ENCODE data around the gene RAB1B. TPM values are rescaled to one million over a fixed set of nuclear protein-coding genes. Genes with fewer than 3 reads are reported as not detected.

Gene RAB1B
- total RNA-seq, 1 donor from 2014 or later: 157 TPM

GRCh38 chr11:66284526-66285078, 16.2 kb downstream of the RAB1B start:
- no peak for DNase-seq (ENCODE audit: low spot score)

- DNase-seq (ENCODE audit: low spot score): no peak
Observed at GRCh38 chr11:66285250-66285947, 17.0 kb downstream of the RAB1B start.

- no peak for DNase-seq (ENCODE audit: low spot score)
Observed at GRCh38 chr11:66286699-66287098, 18.3 kb downstream of the RAB1B start.

- DNase-seq (ENCODE audit: low spot score): no peak
Observed at GRCh38 chr11:66287211-66287888, 18.9 kb downstream of the RAB1B start.

GRCh38 chr11:66287889-66288670, 19.6 kb downstream of the RAB1B start:
- DNase-seq (ENCODE audit: low spot score): no peak

- DNase-seq (ENCODE audit: low spot score): peak; percentile 99
Observed at GRCh38 chr11:66288671-66289547, 20.5 kb downstream of the RAB1B start, which contains the start of gene YIF1A. Gene YIF1A (minus strand): TSS chr11:66289143. CDS start chr11:66288985, 158 bp downstream.

- DNase-seq (ENCODE audit: low spot score): no peak
Observed at GRCh38 chr11:66289548-66290329, 21.3 kb downstream of the RAB1B start.

GRCh38 chr11:66290330-66290621, 21.8 kb downstream of the RAB1B start:
- no peak for DNase-seq (ENCODE audit: low spot score)

- DNase-seq (ENCODE audit: low spot score): no peak
Observed at GRCh38 chr11:66291303-66291705, 22.9 kb downstream of the RAB1B start.

GRCh38 chr11:66291706-66292542, 23.5 kb downstream of the RAB1B start, which contains the start of gene TMEM151A:
Gene TMEM151A (plus strand): TSS chr11:66291894. CDS start chr11:66292014, 120 bp downstream.
- DNase-seq (ENCODE audit: low spot score): no peak

- no peak for DNase-seq (ENCODE audit: low spot score)
Observed at GRCh38 chr11:66292543-66293332, 24.3 kb downstream of the RAB1B start.

- DNase-seq (ENCODE audit: low spot score): no peak
Observed at GRCh38 chr11:66293352-66293751, 24.9 kb downstream of the RAB1B start.

GRCh38 chr11:66293777-66294625, 25.6 kb downstream of the RAB1B start:
- no peak for DNase-seq (ENCODE audit: low spot score)

- DNase-seq (ENCODE audit: low spot score): no peak
Observed at GRCh38 chr11:66294626-66295620, 26.5 kb downstream of the RAB1B start.

GRCh38 chr11:66297610-66298009, 29.2 kb downstream of the RAB1B start:
- DNase-seq (ENCODE audit: low spot score): no peak

GRCh38 chr11:66299186-66299585, 30.7 kb downstream of the RAB1B start:
- DNase-seq (ENCODE audit: low spot score): no peak

- DNase-seq (ENCODE audit: low spot score): no peak
Observed at GRCh38 chr11:66302656-66303055, 34.2 kb downstream of the RAB1B start.

Measured in ureter (tissue), 1 donor.